ENCODE data around the gene ANGPTL3. TPM values are rescaled to one million over a fixed set of nuclear protein-coding genes. Genes with fewer than 3 reads are reported as not detected.
"Not testable (repeated sequence)": the region's sequence is repeated elsewhere in the genome, so short reads cannot be mapped to it uniquely, and the experiment has no call there.

The ANGPTL3 gene
- total RNA-seq, 2 experiments from 2014 or later: not detected

DNA sequence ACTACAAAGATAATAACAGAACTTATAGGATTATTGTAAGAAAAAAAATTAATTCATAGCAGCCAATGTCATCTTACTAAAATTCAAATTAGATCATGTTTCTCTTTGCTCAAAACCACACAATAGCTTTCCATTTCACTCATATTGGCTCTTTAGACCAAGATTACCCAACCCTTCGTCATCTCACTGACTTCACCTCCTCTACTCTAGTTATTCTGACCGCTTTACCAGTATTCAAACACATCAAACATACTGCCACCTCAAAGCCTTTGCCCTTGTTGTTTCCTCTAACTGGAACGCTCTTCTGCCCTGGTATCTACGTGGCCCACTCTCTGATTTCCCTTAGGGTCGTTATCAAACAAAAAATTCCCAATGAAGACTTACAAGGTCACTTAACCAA, 1.7 kb downstream of the ANGPTL3 start:
- H3K9me3 Mint-ChIP-seq: no peaks in the 10 kb centered on the region
- POLR2A ChIA-PET: no interaction called here
- DNase-seq: no peak
- ATAC-seq (ENCODE audit: low read depth): no peak
- H3K36me3 Mint-ChIP-seq: no peaks in the 10 kb centered on the region
- H3K27ac Mint-ChIP-seq: no peak overlapping the region
- H3K4me3 Mint-ChIP-seq: no peak overlapping the region
- peaks cover 5% of the 10 kb centered on the region for H3K4me1 Mint-ChIP-seq
- H3K27me3 Mint-ChIP-seq: no peaks in the 10 kb centered on the region

DNA sequence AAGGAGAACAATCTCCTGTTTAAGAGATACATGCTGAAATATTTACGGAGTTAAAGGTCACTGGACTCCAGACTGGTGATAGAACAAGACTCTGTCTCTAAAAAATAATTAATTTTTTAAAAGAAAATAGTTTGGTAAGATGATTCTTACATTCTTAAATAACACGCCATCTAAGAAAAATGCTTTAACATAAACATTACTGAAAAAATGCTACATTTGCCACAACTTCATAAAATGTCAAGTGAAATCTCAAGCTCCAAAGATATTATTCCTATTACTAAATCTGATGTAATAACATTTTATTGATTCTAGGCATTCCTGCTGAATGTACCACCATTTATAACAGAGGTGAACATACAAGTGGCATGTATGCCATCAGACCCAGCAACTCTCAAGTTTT, 4.1 kb downstream of the ANGPTL3 start:
- POLR2A ChIA-PET: no interaction called here
- ATAC-seq (ENCODE audit: low read depth): no peak
- Mint-ChIP-seq H3K9me3 (no peaks in the 10 kb centered on the region), H3K27me3 (peaks cover 2% of the 10 kb centered on the region), H3K4me3 (no peak overlapping the region), H3K36me3 (no peaks in the 10 kb centered on the region), H3K27ac (no peak overlapping the region), H3K4me1 (peaks cover 5% of the 10 kb centered on the region)
- no peak for DNase-seq

DNA sequence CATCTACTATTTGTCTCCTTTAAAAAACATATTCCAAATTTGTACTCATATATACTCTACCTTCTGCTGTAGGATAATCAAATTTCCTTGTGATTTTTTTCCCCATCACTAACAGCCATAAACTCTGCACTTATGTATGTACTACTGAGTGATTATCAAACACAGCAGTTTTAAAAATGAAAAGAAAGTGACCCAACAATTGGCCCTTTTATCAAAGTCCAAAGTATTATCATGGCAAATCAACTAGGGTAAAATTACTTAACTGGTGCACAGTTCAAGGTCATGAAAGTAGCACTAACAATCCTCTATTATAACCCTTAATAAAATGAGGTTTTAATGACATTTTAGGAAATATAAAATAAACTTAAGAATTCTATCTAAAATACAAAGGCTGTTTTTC, 11.6 kb downstream of the ANGPTL3 start:
- H3K27me3 Mint-ChIP-seq: peaks cover 2% of the 10 kb centered on the region
- H3K27ac Mint-ChIP-seq: no peak overlapping the region
- H3K36me3 Mint-ChIP-seq: no peaks in the 10 kb centered on the region
- no peak for DNase-seq
- H3K4me1 Mint-ChIP-seq: no peaks in the 10 kb centered on the region
- H3K4me3 Mint-ChIP-seq: no peak overlapping the region
- ATAC-seq (ENCODE audit: low read depth): no peak
- H3K9me3 Mint-ChIP-seq: no peaks in the 10 kb centered on the region
- POLR2A ChIA-PET: no interaction called here

GRCh38 chr1:62610588-62610987, 13.3 kb downstream of the ANGPTL3 start:
- H3K4me3 Mint-ChIP-seq; POLR2A ChIA-PET; H3K27ac Mint-ChIP-seq; DNase-seq; H3K27me3 Mint-ChIP-seq; H3K4me1 Mint-ChIP-seq; ATAC-seq (ENCODE audit: low read depth); H3K36me3 Mint-ChIP-seq; H3K9me3 Mint-ChIP-seq: not testable (repeated sequence)

GRCh38 chr1:62612770-62613169, 15.4 kb downstream of the ANGPTL3 start:
- no peaks in the 10 kb centered on the region for H3K27me3 Mint-ChIP-seq
- no peaks in the 10 kb centered on the region for H3K9me3 Mint-ChIP-seq
- no peaks in the 10 kb centered on the region for H3K36me3 Mint-ChIP-seq
- no peaks in the 10 kb centered on the region for H3K4me1 Mint-ChIP-seq
- no peak for ATAC-seq (ENCODE audit: low read depth)
- DNase-seq: no peak
- POLR2A ChIA-PET: no interaction called here
- H3K4me3 Mint-ChIP-seq: no peak overlapping the region
- no peak overlapping the region for H3K27ac Mint-ChIP-seq

- DNase-seq (no peak), ATAC-seq (ENCODE audit: low read depth) (no peak)
- Mint-ChIP-seq H3K4me1 (no peaks in the 10 kb centered on the region), H3K4me3 (no peak overlapping the region), H3K36me3 (no peaks in the 10 kb centered on the region), H3K9me3 (no peaks in the 10 kb centered on the region), H3K27ac (no peak overlapping the region), H3K27me3 (no peaks in the 10 kb centered on the region)
- POLR2A ChIA-PET: no interaction called here
Measured at GRCh38 chr1:62613325-62613727, 16.0 kb downstream of the ANGPTL3 start.

GRCh38 chr1:62613890-62614289, 16.6 kb downstream of the ANGPTL3 start:
- Mint-ChIP-seq H3K4me3 (no peak overlapping the region), H3K27me3 (no peaks in the 10 kb centered on the region), H3K27ac (no peak overlapping the region), H3K36me3 (no peaks in the 10 kb centered on the region), H3K4me1 (no peaks in the 10 kb centered on the region), H3K9me3 (no peaks in the 10 kb centered on the region)
- POLR2A ChIA-PET: no interaction called here
- DNase-seq: no peak
- ATAC-seq (ENCODE audit: low read depth): no peak

DNA sequence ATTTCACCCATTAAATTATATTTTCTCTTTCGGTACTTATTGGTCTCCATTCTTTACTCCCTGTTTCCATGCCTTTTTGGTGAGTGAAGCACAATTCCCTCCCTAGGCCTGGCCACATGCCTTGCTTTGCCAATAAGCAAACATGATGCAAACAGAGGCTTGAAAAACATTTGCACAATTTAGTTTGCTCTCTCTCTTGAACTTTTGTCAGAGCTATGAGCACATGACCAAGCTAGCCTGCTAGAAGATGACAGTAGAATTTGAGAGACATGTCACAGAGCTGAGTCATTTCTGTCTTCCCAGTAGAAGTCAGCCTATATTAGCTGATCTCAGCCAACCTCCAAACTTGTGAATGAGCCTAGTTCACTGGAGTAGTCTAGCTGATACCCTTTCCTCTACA, 24.6 kb downstream of the ANGPTL3 start:
- POLR2A ChIA-PET: no interaction called here
- H3K4me1 Mint-ChIP-seq: peaks cover 7% of the 10 kb centered on the region

DNA sequence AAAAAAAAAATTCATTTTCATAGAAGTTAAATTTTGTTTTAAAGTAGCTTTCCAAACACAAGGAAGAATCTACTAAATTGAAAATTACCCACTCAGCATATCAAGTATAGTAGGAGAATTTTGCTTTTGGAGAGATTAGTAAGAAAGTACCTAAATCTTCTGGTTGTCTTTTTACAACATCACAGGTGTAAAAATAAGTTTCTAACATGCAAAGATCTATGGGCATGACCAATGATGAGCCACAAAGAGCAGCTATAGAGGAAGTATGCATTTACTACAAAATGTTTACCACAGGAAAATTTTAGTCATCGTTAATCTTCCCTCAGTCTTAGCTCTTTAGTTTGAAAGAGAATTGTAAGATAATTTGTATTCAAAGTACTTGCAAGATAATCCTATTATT, 28.1 kb downstream of the ANGPTL3 start:
- no peaks in the 10 kb centered on the region for H3K27me3 Mint-ChIP-seq
- POLR2A ChIA-PET: no interaction called here
- no peak overlapping the region for H3K27ac Mint-ChIP-seq
- peaks cover 7% of the 10 kb centered on the region for H3K4me1 Mint-ChIP-seq
- DNase-seq (no peak), ATAC-seq (ENCODE audit: low read depth) (no peak)
- H3K36me3 Mint-ChIP-seq: no peaks in the 10 kb centered on the region
- H3K9me3 Mint-ChIP-seq: no peaks in the 10 kb centered on the region
- no peak overlapping the region for H3K4me3 Mint-ChIP-seq

More for the DNA sequence above, 24.6 kb downstream of the ANGPTL3 start:
- no peak overlapping the region for H3K27ac Mint-ChIP-seq
- no peak overlapping the region for H3K4me3 Mint-ChIP-seq
- no peak for DNase-seq
- no peaks in the 10 kb centered on the region for H3K27me3 Mint-ChIP-seq
- H3K9me3 Mint-ChIP-seq: no peaks in the 10 kb centered on the region
- H3K36me3 Mint-ChIP-seq: no peaks in the 10 kb centered on the region
- ATAC-seq (ENCODE audit: low read depth): no peak

GRCh38 chr1:62628506-62628905, 31.2 kb downstream of the ANGPTL3 start:
- no peak overlapping the region for H3K27ac Mint-ChIP-seq
- ATAC-seq (ENCODE audit: low read depth): no peak
- H3K36me3 Mint-ChIP-seq: peaks cover 3% of the 10 kb centered on the region
- peaks cover under 1% of the 10 kb centered on the region for H3K9me3 Mint-ChIP-seq
- no peak for DNase-seq
- H3K4me3 Mint-ChIP-seq: no peak overlapping the region
- peaks cover 4% of the 10 kb centered on the region for H3K4me1 Mint-ChIP-seq
- H3K27me3 Mint-ChIP-seq: no peaks in the 10 kb centered on the region
- POLR2A ChIA-PET: no interaction called here

GRCh38 chr1:62637392-62638105, 40.2 kb downstream of the ANGPTL3 start:
- DNase-seq (no peak), ATAC-seq (ENCODE audit: low read depth) (no peak)
- Mint-ChIP-seq H3K9me3 (peaks cover 3% of the 10 kb centered on the region), H3K27ac (no peak overlapping the region), H3K27me3 (no peaks in the 10 kb centered on the region), H3K36me3 (peaks cover 7% of the 10 kb centered on the region), H3K4me3 (no peak overlapping the region), H3K4me1 (peaks cover 2% of the 10 kb centered on the region)
- POLR2A ChIA-PET: no interaction called here

DNA sequence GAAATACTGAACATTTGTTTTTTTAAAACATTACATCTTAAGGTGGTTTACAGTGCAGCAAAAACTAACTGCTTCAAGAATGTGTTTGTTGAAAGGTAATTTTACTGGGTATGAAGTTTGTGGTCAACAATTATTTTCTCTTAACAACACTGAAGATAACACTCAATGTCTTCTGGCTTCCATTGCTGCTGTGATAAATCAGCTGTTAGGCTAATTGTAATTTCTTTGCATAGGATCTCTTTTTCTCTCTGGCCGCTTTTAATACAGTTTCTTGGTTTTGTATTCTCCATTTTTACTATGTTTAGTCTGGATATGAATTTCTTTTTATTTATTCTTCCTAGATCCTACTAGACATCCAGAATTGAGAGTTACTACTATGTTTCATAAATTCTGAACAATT, 46.0 kb downstream of the ANGPTL3 start:
- H3K4me1 Mint-ChIP-seq: no peaks in the 10 kb centered on the region
- no peak for DNase-seq
- H3K27ac Mint-ChIP-seq: no peak overlapping the region
- POLR2A ChIA-PET: no interaction called here
- H3K27me3 Mint-ChIP-seq: no peaks in the 10 kb centered on the region
- H3K4me3 Mint-ChIP-seq: no peak overlapping the region
- no peaks in the 10 kb centered on the region for H3K36me3 Mint-ChIP-seq
- peaks cover 3% of the 10 kb centered on the region for H3K9me3 Mint-ChIP-seq
- no peak for ATAC-seq (ENCODE audit: low read depth)

DNA sequence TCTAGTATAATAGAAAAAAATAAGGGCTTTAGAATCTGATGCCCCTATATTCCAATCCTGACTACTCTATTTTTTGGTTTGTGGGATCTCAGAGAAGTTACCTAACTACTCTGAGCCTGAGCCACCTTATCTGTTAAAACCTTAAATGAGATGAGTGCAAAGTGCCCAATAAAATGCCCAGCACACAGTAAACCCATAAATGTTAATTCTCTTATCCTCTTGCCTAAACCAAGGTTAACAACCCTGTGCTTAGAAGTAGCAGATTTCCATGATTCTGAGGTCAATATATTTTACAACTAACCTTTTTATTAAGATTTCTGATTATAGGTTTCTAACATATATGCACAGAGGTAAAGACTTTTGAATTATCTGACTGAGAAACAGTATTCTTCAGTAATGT, 55.1 kb downstream of the ANGPTL3 start:
- no peak overlapping the region for H3K27ac Mint-ChIP-seq
- peaks cover 2% of the 10 kb centered on the region for H3K27me3 Mint-ChIP-seq
- DNase-seq: no peak
- no peaks in the 10 kb centered on the region for H3K36me3 Mint-ChIP-seq
- no peak overlapping the region for H3K4me3 Mint-ChIP-seq
- H3K9me3 Mint-ChIP-seq: no peaks in the 10 kb centered on the region
- no peaks in the 10 kb centered on the region for H3K4me1 Mint-ChIP-seq
- POLR2A ChIA-PET: no interaction called here
- ATAC-seq (ENCODE audit: low read depth): no peak

- ATAC-seq (ENCODE audit: low read depth) (no peak), DNase-seq (no peak)
- H3K27ac Mint-ChIP-seq: no peak overlapping the region
- POLR2A ChIA-PET: no interaction called here
- no peaks in the 10 kb centered on the region for H3K36me3 Mint-ChIP-seq
- no peak overlapping the region for H3K4me3 Mint-ChIP-seq
- H3K27me3 Mint-ChIP-seq: peaks cover 2% of the 10 kb centered on the region
- H3K9me3 Mint-ChIP-seq: no peaks in the 10 kb centered on the region
- no peaks in the 10 kb centered on the region for H3K4me1 Mint-ChIP-seq
Measured at GRCh38 chr1:62654744-62655143, 57.4 kb downstream of the ANGPTL3 start.

All from activated naive CD8-positive, alpha-beta T cell treated with anti-CD3 and anti-CD28 coated beads, Interleukin-2, amount 10 ng/mL, durations not matched to agents 7 days and 5 days (primary cell).